Body of pancreas (tissue), 4 donors: ENCODE data around the gene ADORA2A. TPM values are rescaled to one million over a fixed set of nuclear protein-coding genes. Genes with fewer than 3 reads are reported as not detected.

Experiments used
- ATAC-seq: fragments of 150-250 bp; one replicate; pipeline ENCODE4 v1.9.1; 2016
- DNase-seq, 4 donors: peaks; one replicate each; pipeline ENCODE4 v3.0.0-alpha.2; 2019
- H3K27ac ChIP-seq, 4 donors: fragments of 200-600 bp; sonication (generic); 1 replicate in 3 of 4; 2 replicates in 1 of 4; pipeline versions ENCODE4 v1.5.1 to v1.6.1; 2016 to 2019; ENCODE audit warnings: mild to moderate bottlenecking in 1 of 4, mixed read lengths in 1 of 4, moderate library complexity in 1 of 4
- H3K27me3 ChIP-seq, 2 donors: fragments of 200-600 bp; sonication (generic); one replicate each; pipeline ENCODE4 v1.6.0; 2016; ENCODE audit warnings: mild to moderate bottlenecking in 1 of 2
- H3K36me3 ChIP-seq, 2 donors: fragments of 200-600 bp; sonication (generic); replicated peaks in 1 of 2; 2 replicates each; pipeline ENCODE4 v1.5.1; 2016; ENCODE audit warnings: low read depth in 2 of 2; ENCODE audit not compliant: insufficient read depth in 1 of 2
- H3K4me1 ChIP-seq: fragments of 200-600 bp; sonication (generic); one replicate; pipeline ENCODE4 v1.6.0; 2016
- H3K4me3 ChIP-seq, 2 donors: fragments of 200-600 bp; sonication (generic); 1 replicate in 1 of 2; 2 replicates in 1 of 2; pipeline ENCODE4 v1.5.1; 2016 to 2019
- H3K9me3 ChIP-seq, 3 donors: fragments of 200-600 bp; sonication (generic); 1 replicate in 2 of 3; 2 replicates in 1 of 3; pipeline ENCODE4 v1.5.1; 2016
- CTCF ChIP-seq, 7 experiments: fragments of 450-650 bp in 4 of 7; fragments of 200-600 bp in 3 of 7; sonication (generic) in 3 of 7; IDR thresholded peaks; one replicate each; pipeline ENCODE4 v1.5.1; 2016 to 2019; ENCODE audit warnings: antibody characterized with exemption in 7 of 7
- POLR2A ChIP-seq, 3 donors: fragments of 450-650 bp; IDR thresholded peaks; one replicate each; pipeline ENCODE4 v1.6.1; 2016; ENCODE audit warnings: antibody characterized with exemption in 3 of 3, mild to moderate bottlenecking in 2 of 3
- WGBS, 2 donors: methylation state at CpG; one replicate each; pipeline ENCODE4 v1.1.5; 2017; 5-methylcytosine and 5-hydroxymethylcytosine counted together
- intact Hi-C: fragments of 100-400 bp; cut with DNase I; formaldehyde crosslinking; loops from one replicate; pipeline ENCODE4 v1.15.1; 2023
- total RNA-seq, 2 donors: library from RNA; depleted of rRNA; stranded (reverse); fragments of >200 nt; gene quantifications; one replicate each; pipeline ENCODE4 v1.1.0, GENCODE V29; 2016

The ADORA2A gene
- total RNA-seq, 2 donors from 2014 or later = 2.1 to 19.4 TPM

- intact Hi-C loops = no loop called here
- H3K27ac ChIP-seq = no peak overlapping the region
- no peaks in the 10 kb centered on the region for H3K27me3 ChIP-seq
- H3K4me1 ChIP-seq = no peaks in the 10 kb centered on the region
- ATAC-seq = no peak
- H3K36me3 ChIP-seq = peaks cover 0 to under 1% of the 10 kb centered on the region in 2 donors
- WGBS, 2 donors = 73 to 85% methylated on average over 5 to 7 of the region's 7 CpGs
- no peak for TF ChIP-seq CTCF (IDR thresholded peaks at IDR 0.05)
- TF ChIP-seq POLR2A (IDR thresholded peaks at IDR 0.05) = no peak
- no peak for DNase-seq
- H3K4me3 ChIP-seq = no peak overlapping the region
- H3K9me3 ChIP-seq = no peaks in the 10 kb centered on the region
These were observed 18.8 kb upstream of the ADORA2A start for GRCh38 chr22:24408630-24409029.

GRCh38 chr22:24409707-24410106 is 17.7 kb upstream of the ADORA2A start:
- Histone ChIP-seq H3K4me1 (no peaks in the 10 kb centered on the region), H3K27me3 (no peaks in the 10 kb centered on the region), H3K9me3 (no peaks in the 10 kb centered on the region), H3K36me3 (peaks cover 0 to 3% of the 10 kb centered on the region in 2 donors), H3K4me3 (no peak overlapping the region), H3K27ac (no peak overlapping the region)
- no peak for TF ChIP-seq POLR2A (IDR thresholded peaks at IDR 0.05)
- no peak for TF ChIP-seq CTCF (IDR thresholded peaks at IDR 0.05)
- ATAC-seq (no peak), DNase-seq (no peak)
- 81 to 85% methylated on average over 9 of the region's 9 CpGs for WGBS, 2 donors
- intact Hi-C loops = no loop called here

- Histone ChIP-seq H3K27me3 (no peaks in the 10 kb centered on the region), H3K36me3 (peaks cover 0 to 6% of the 10 kb centered on the region in 2 donors), H3K9me3 (no peaks in the 10 kb centered on the region), H3K4me3 (no peak overlapping the region), H3K4me1 (no peaks in the 10 kb centered on the region), H3K27ac (no peak overlapping the region)
- ATAC-seq (no peak), DNase-seq (no peak)
- intact Hi-C loops = no loop called here
- no peak for TF ChIP-seq CTCF (IDR thresholded peaks at IDR 0.05)
- TF ChIP-seq POLR2A (IDR thresholded peaks at IDR 0.05) = no peak
- 79 to 94% methylated on average over 8 of the region's 8 CpGs for WGBS, 2 donors
These were observed 17.1 kb upstream of the ADORA2A start for GRCh38 chr22:24410110-24410856.

GRCh38 chr22:24411256-24412004 is 16.0 kb upstream of the ADORA2A start:
- no peak overlapping the region for H3K27ac ChIP-seq
- no peak overlapping the region for H3K4me3 ChIP-seq
- 87 to 96% methylated on average over 10 of the region's 10 CpGs for WGBS, 2 donors
- H3K9me3 ChIP-seq = no peaks in the 10 kb centered on the region
- TF ChIP-seq CTCF (IDR thresholded peaks at IDR 0.05) (no peak), POLR2A (IDR thresholded peaks at IDR 0.05) (no peak)
- no peaks in the 10 kb centered on the region for H3K27me3 ChIP-seq
- no peaks in the 10 kb centered on the region for H3K4me1 ChIP-seq
- H3K36me3 ChIP-seq = peaks cover 0 to 7% of the 10 kb centered on the region in 2 donors
- no peak for ATAC-seq
- no peak for DNase-seq
- intact Hi-C loops = no loop called here
